Measurements from ENCODE around the gene PHF20. TPM values are rescaled to one million over a fixed set of nuclear protein-coding genes. Genes with fewer than 3 reads are reported as not detected.
A peak's percentile ranks its signal among the peaks of the same experiment; 100 is the strongest.

PHF20 gene
- total RNA-seq, 1 donor from 2014 or later = 40.1 TPM

DNA sequence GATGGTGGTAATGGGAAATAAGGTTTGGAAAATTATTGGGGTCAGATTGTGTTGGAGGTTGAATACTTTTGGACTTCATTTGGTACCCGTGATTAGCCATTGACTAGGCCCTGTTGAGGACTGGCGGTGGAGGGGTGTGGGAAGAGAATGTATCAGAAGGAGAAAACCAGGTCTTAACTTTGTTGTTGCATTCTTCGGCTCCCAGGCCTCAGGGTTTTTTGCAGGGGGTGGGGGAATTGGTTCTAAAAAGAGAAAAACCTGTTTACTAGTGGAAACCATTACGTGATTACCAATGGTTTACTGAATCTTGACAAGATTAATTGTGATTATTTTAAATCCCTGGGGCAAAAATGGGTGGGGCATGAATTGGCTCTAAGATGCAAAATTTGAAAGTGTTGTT, 85.1 kb downstream of the PHF20 start:
- H3K4me1 Mint-ChIP-seq (ENCODE audit: low read depth, unreplicated experiment) = peaks cover 11% of the 10 kb centered on the region
- H3K36me3 Mint-ChIP-seq (ENCODE audit: low read depth, unreplicated experiment) = peaks cover 19% of the 10 kb centered on the region
- no peak overlapping the region for H3K4me3 ChIP-seq (ENCODE audit: insufficient read depth, low read depth, low read length)
- no peaks in the 10 kb centered on the region for H3K27me3 ChIP-seq (ENCODE audit: insufficient read depth, low read length)
- no peaks in the 10 kb centered on the region for H3K9me3 Mint-ChIP-seq (ENCODE audit: unreplicated experiment)
- no peak overlapping the region for H3K4me2 ChIP-seq (ENCODE audit: low read length)
- no peak overlapping the region for H3K27ac Mint-ChIP-seq (ENCODE audit: unreplicated experiment)
- no peaks in the 10 kb centered on the region for H3K9me3 ChIP-seq (ENCODE audit: insufficient read depth, low read depth, low read length)
- no peaks in the 10 kb centered on the region for H3K4me1 ChIP-seq (ENCODE audit: insufficient read depth, low read length)
- no peak for FAIRE-seq
- H3K27ac ChIP-seq (ENCODE audit: low read depth, low read length) = no peak overlapping the region
- DNase-seq (ENCODE audit: low read depth) = no peak
- H3K79me2 ChIP-seq (ENCODE audit: insufficient read depth, low read length) = no peaks in the 10 kb centered on the region
- no peak overlapping the region for H3K4me3 Mint-ChIP-seq (ENCODE audit: unreplicated experiment)
- H3K36me3 ChIP-seq (ENCODE audit: insufficient read depth, low read length) = no peaks in the 10 kb centered on the region
- H2AFZ ChIP-seq (ENCODE audit: low read depth, low read length) = no peak overlapping the region
- no peak overlapping the region for H3K9ac ChIP-seq (ENCODE audit: low read length)
- H4K20me1 ChIP-seq (ENCODE audit: insufficient read depth, low read length) = no peaks in the 10 kb centered on the region
- H3K27me3 Mint-ChIP-seq (ENCODE audit: low read depth, unreplicated experiment) = no peaks in the 10 kb centered on the region
- TF ChIP-seq, protein P1, sequence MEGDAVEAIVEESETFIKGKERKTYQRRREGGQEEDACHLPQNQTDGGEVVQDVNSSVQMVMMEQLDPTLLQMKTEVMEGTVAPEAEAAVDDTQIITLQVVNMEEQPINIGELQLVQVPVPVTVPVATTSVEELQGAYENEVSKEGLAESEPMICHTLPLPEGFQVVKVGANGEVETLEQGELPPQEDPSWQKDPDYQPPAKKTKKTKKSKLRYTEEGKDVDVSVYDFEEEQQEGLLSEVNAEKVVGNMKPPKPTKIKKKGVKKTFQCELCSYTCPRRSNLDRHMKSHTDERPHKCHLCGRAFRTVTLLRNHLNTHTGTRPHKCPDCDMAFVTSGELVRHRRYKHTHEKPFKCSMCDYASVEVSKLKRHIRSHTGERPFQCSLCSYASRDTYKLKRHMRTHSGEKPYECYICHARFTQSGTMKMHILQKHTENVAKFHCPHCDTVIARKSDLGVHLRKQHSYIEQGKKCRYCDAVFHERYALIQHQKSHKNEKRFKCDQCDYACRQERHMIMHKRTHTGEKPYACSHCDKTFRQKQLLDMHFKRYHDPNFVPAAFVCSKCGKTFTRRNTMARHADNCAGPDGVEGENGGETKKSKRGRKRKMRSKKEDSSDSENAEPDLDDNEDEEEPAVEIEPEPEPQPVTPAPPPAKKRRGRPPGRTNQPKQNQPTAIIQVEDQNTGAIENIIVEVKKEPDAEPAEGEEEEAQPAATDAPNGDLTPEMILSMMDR (IDR thresholded peaks at IDR 0.05; ENCODE audit: insufficient read depth, low read depth, low read length) = no peak
- TF ChIP-seq EZH2 (IDR thresholded peaks at IDR 0.05; ENCODE audit: insufficient read depth, low read length) = no peak

GRCh38 chr20:35866418-35867202, 94.8 kb downstream of the PHF20 start:
- peak; percentile 87 for DNase-seq (ENCODE audit: low read depth)

More at GRCh38 chr20:35866418-35867202, 94.8 kb downstream of the PHF20 start:
- Mint-ChIP-seq H3K27ac (ENCODE audit: unreplicated experiment) (peak overlapping the region; percentile 62), H3K9me3 (ENCODE audit: unreplicated experiment) (no peaks in the 10 kb centered on the region), H3K4me3 (ENCODE audit: unreplicated experiment) (peak overlapping the region; percentile 68), H3K27me3 (ENCODE audit: low read depth, unreplicated experiment) (no peaks in the 10 kb centered on the region), H3K4me1 (ENCODE audit: low read depth, unreplicated experiment) (peaks cover 19% of the 10 kb centered on the region), H3K36me3 (ENCODE audit: low read depth, unreplicated experiment) (peaks cover 4% of the 10 kb centered on the region)
- no peak overlapping the region for H2AFZ ChIP-seq (ENCODE audit: low read depth, low read length)
- H3K79me2 ChIP-seq (ENCODE audit: insufficient read depth, low read length) = peaks cover 3% of the 10 kb centered on the region
- no peaks in the 10 kb centered on the region for H3K27me3 ChIP-seq (ENCODE audit: insufficient read depth, low read length)
- H3K9me3 ChIP-seq (ENCODE audit: insufficient read depth, low read depth, low read length) = no peaks in the 10 kb centered on the region
- H3K4me3 ChIP-seq (ENCODE audit: insufficient read depth, low read depth, low read length) = no peak overlapping the region
- peak overlapping the region; percentile 82 for H3K27ac ChIP-seq (ENCODE audit: low read depth, low read length)
- no peak for FAIRE-seq
- TF ChIP-seq, protein P1 (IDR thresholded peaks at IDR 0.05; ENCODE audit: insufficient read depth, low read depth, low read length) = no peak
- no peak for TF ChIP-seq EZH2 (IDR thresholded peaks at IDR 0.05; ENCODE audit: insufficient read depth, low read length)
- peaks cover 11% of the 10 kb centered on the region for H3K4me1 ChIP-seq (ENCODE audit: insufficient read depth, low read length)
- no peaks in the 10 kb centered on the region for H4K20me1 ChIP-seq (ENCODE audit: insufficient read depth, low read length)
- peaks cover 9% of the 10 kb centered on the region for H3K36me3 ChIP-seq (ENCODE audit: insufficient read depth, low read length)
- no peak overlapping the region for H3K4me2 ChIP-seq (ENCODE audit: low read length)
- H3K9ac ChIP-seq (ENCODE audit: low read length) = peak overlapping the region; percentile 48

Measured in astrocyte (in vitro differentiated cells and primary cell).